Putamen (tissue), 1 donor: ENCODE results near the gene HCFC1.

Experiments used
- DNase-seq: peaks from one replicate; pipeline ENCODE4 v3.0.0-alpha.2; 2016; ENCODE audit warnings: low spot score

The HCFC1 gene

GRCh38 chrX:153974003-153974725 is 2.5 kb upstream of the HCFC1 start:
- no peak for DNase-seq

GRCh38 chrX:153973127-153974002 is 1.7 kb upstream of the HCFC1 start:
- no peak for DNase-seq

GRCh38 chrX:153972368-153973126 is 929 bp upstream of the HCFC1 start, which contains the start of gene TMEM187:
Gene TMEM187 (plus strand): TSS chrX:153972754. CDS start chrX:153982063, 9,309 bp downstream.
- peak; percentile 82 for DNase-seq

- peak; percentile 89 for DNase-seq
These were observed 531 bp downstream of the HCFC1 start for GRCh38 chrX:153971124-153971449.

GRCh38 chrX:153970357-153971123 is 1.1 kb downstream of the HCFC1 start:
- DNase-seq = peak; percentile 77

- peak; percentile 62 for DNase-seq
These were observed 1.7 kb downstream of the HCFC1 start for GRCh38 chrX:153969904-153970356.

- no peak for DNase-seq
These were observed 2.3 kb downstream of the HCFC1 start for GRCh38 chrX:153969125-153969903.

- no peak for DNase-seq
These were observed 2.9 kb downstream of the HCFC1 start for GRCh38 chrX:153968754-153969124.

- DNase-seq = no peak
These were observed 3.4 kb downstream of the HCFC1 start for GRCh38 chrX:153968255-153968654.

- DNase-seq = no peak
These were observed 3.9 kb downstream of the HCFC1 start for GRCh38 chrX:153967536-153968224.

GRCh38 chrX:153966841-153967535 is 4.6 kb downstream of the HCFC1 start:
- peak; percentile 63 for DNase-seq

GRCh38 chrX:153966283-153966688 is 5.3 kb downstream of the HCFC1 start:
- DNase-seq = no peak

GRCh38 chrX:153965406-153965805 is 6.2 kb downstream of the HCFC1 start:
- no peak for DNase-seq

GRCh38 chrX:153964105-153964504 is 7.5 kb downstream of the HCFC1 start:
- no peak for DNase-seq

- DNase-seq = no peak
These were observed 8.1 kb downstream of the HCFC1 start for GRCh38 chrX:153963546-153963945.

- no peak for DNase-seq
These were observed 10.3 kb downstream of the HCFC1 start for GRCh38 chrX:153961292-153961691.

GRCh38 chrX:153960786-153961185 is 10.8 kb downstream of the HCFC1 start:
- DNase-seq = no peak

GRCh38 chrX:153960077-153960476 is 11.5 kb downstream of the HCFC1 start:
- no peak for DNase-seq

- no peak for DNase-seq
These were observed 12.0 kb downstream of the HCFC1 start for GRCh38 chrX:153959649-153960048.

- no peak for DNase-seq
These were observed 13.0 kb downstream of the HCFC1 start for GRCh38 chrX:153958605-153959004.
